HG02840 (cell line): Measurements from ENCODE around the gene MAPKAP1.

Experiments used
- ATAC-seq: cut with Tn5 transposase; IDR thresholded peaks from one replicate; pipeline ENCODE4 v1.9.1; 2021; ENCODE audit warnings: mild to moderate bottlenecking, moderate library complexity, moderate number of reproducible peaks; ENCODE audit not compliant: unreplicated experiment, low FRiP score

MAPKAP1 gene

GRCh38 chr9:125439434-125440272 is 267.4 kb downstream of the MAPKAP1 start:
- no peak for ATAC-seq

GRCh38 chr9:125438506-125439433 is 268.2 kb downstream of the MAPKAP1 start:
- ATAC-seq: no peak

- no peak for ATAC-seq
Observed at GRCh38 chr9:125437771-125438221, 269.2 kb downstream of the MAPKAP1 start.

- ATAC-seq: no peak
Observed at GRCh38 chr9:125436613-125437443, 270.2 kb downstream of the MAPKAP1 start.

- ATAC-seq: no peak
Observed at GRCh38 chr9:125435776-125436612, 271.0 kb downstream of the MAPKAP1 start.

GRCh38 chr9:125434986-125435775 is 271.8 kb downstream of the MAPKAP1 start:
- no peak for ATAC-seq

- ATAC-seq: no peak
Observed at GRCh38 chr9:125433461-125434011, 273.5 kb downstream of the MAPKAP1 start.

GRCh38 chr9:125432715-125433385 is 274.2 kb downstream of the MAPKAP1 start:
- ATAC-seq: no peak

GRCh38 chr9:125431741-125432271 is 275.2 kb downstream of the MAPKAP1 start:
- ATAC-seq: no peak

GRCh38 chr9:125431012-125431305 is 276.0 kb downstream of the MAPKAP1 start:
- no peak for ATAC-seq

GRCh38 chr9:125430161-125431011 is 276.6 kb downstream of the MAPKAP1 start:
- ATAC-seq: no peak

GRCh38 chr9:125429476-125430160 is 277.4 kb downstream of the MAPKAP1 start:
- ATAC-seq: no peak

GRCh38 chr9:125428902-125429467 is 278.0 kb downstream of the MAPKAP1 start:
- ATAC-seq: no peak

GRCh38 chr9:125428060-125428901 is 278.7 kb downstream of the MAPKAP1 start:
- no peak for ATAC-seq

- ATAC-seq: no peak
Observed at GRCh38 chr9:125427556-125427955, 279.5 kb downstream of the MAPKAP1 start.
